ENCODE results near the gene PPM1B.
"Not testable (repeated sequence)": the region's sequence is repeated elsewhere in the genome, so short reads cannot be mapped to it uniquely, and the experiment has no call there.

The PPM1B gene

GRCh38 chr2:44168681-44169154 lies at the start of gene PPM1B:
Gene PPM1B (plus strand): TSS chr2:44168875. CDS start chr2:44201200, 32,325 bp downstream.
- DNase-seq (ENCODE audit: low spot score), result no peak

- DNase-seq (ENCODE audit: low spot score), result no peak
Measured at GRCh38 chr2:44119878-44120277, 48.8 kb upstream of the PPM1B start.

GRCh38 chr2:44120428-44120827 lies 48.2 kb upstream of the PPM1B start:
- DNase-seq (ENCODE audit: low spot score), result peak; percentile 89

GRCh38 chr2:44121899-44122298 lies 46.8 kb upstream of the PPM1B start:
- no peak for DNase-seq (ENCODE audit: low spot score)

GRCh38 chr2:44124500-44124899 lies 44.2 kb upstream of the PPM1B start:
- no peak for DNase-seq (ENCODE audit: low spot score)

GRCh38 chr2:44126106-44126797 lies 42.4 kb upstream of the PPM1B start:
- DNase-seq (ENCODE audit: low spot score), result no peak

- no peak for DNase-seq (ENCODE audit: low spot score)
Measured at GRCh38 chr2:44130441-44130840, 38.2 kb upstream of the PPM1B start.

- DNase-seq (ENCODE audit: low spot score), result no peak
Measured at GRCh38 chr2:44131177-44131576, 37.5 kb upstream of the PPM1B start.

- DNase-seq (ENCODE audit: low spot score), result not testable (repeated sequence)
Measured at GRCh38 chr2:44133602-44134001, 35.1 kb upstream of the PPM1B start.

GRCh38 chr2:44134848-44135247 lies 33.8 kb upstream of the PPM1B start:
- no peak for DNase-seq (ENCODE audit: low spot score)

GRCh38 chr2:44135296-44135695 lies 33.4 kb upstream of the PPM1B start:
- no peak for DNase-seq (ENCODE audit: low spot score)

- DNase-seq (ENCODE audit: low spot score), result no peak
Measured at GRCh38 chr2:44135771-44136170, 32.9 kb upstream of the PPM1B start.

GRCh38 chr2:44136252-44136651 lies 32.4 kb upstream of the PPM1B start:
- DNase-seq (ENCODE audit: low spot score), result no peak

GRCh38 chr2:44137048-44137447 lies 31.6 kb upstream of the PPM1B start:
- DNase-seq (ENCODE audit: low spot score), result no peak

- no peak for DNase-seq (ENCODE audit: low spot score)
Measured at GRCh38 chr2:44137872-44138551, 30.7 kb upstream of the PPM1B start.

GRCh38 chr2:44139741-44140140 lies 28.9 kb upstream of the PPM1B start:
- no peak for DNase-seq (ENCODE audit: low spot score)

GRCh38 chr2:44142306-44142705 lies 26.4 kb upstream of the PPM1B start:
- no peak for DNase-seq (ENCODE audit: low spot score)

- no peak for DNase-seq (ENCODE audit: low spot score)
Measured at GRCh38 chr2:44143701-44144100, 25.0 kb upstream of the PPM1B start.

- no peak for DNase-seq (ENCODE audit: low spot score)
Measured at GRCh38 chr2:44148999-44149398, 19.7 kb upstream of the PPM1B start.

GRCh38 chr2:44150473-44150872 lies 18.2 kb upstream of the PPM1B start:
- DNase-seq (ENCODE audit: low spot score), result no peak

- DNase-seq (ENCODE audit: low spot score), result no peak
Measured at GRCh38 chr2:44152865-44153669, 15.6 kb upstream of the PPM1B start.

- no peak for DNase-seq (ENCODE audit: low spot score)
Measured at GRCh38 chr2:44155666-44156446, 12.8 kb upstream of the PPM1B start.
